ENCODE results near the gene ASIC1. TPM values are rescaled to one million over a fixed set of nuclear protein-coding genes. Genes with fewer than 3 reads are reported as not detected.

Gene ASIC1
- total RNA-seq, 1 donor: 0.72 TPM

DNA sequence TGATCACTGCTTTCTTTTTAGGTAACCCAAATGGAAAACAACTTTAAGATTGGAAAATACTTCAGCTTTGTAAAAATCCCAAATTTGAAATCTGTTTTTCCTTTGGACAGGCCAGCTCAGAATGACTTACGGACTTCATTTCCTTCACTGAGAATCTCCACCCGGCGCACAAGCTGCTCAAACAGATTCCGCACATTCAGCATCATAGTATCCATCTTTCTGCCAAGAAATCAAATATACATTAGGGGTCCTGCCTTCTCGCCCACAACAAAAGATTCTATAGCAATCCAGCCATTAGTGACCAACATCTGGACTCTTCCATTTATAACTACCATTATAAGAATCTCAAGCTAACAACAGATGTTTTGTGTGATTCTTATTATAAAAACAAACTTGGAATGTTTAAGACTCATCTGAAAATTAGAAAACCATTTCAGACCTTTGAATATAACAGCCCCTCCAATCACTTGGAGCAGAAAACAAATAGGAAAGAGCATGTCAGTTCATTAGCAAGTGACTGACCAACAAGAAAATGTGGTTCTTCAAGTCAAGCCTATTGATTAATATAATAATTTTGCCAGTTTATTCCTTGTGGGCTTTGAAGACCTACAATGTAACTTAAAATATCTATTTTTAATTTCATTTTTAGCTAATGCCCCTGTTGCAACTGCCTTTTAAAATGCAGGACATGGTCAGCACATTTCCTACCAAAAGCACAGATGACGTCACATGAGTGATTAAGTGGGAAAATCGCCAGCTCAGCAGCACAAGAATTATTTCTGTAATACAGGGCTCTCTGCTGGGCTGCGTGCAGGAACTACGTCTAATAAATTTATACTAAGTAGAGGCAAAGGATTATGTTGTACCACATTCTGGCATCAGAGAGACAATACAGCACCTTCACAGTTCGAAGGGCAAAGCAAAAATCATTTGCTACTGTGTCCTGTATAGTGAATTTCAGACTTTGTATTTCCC, 40.6 kb upstream of the ASIC1 start:
- no peak for TF ChIP-seq CTCF (IDR thresholded peaks at IDR 0.05; ENCODE audit: extremely low read depth, low read depth, low read length)
- Histone ChIP-seq H2AFZ (ENCODE audit: low read length) (peak overlapping the region; percentile 62), H4K20me1 (ENCODE audit: insufficient read depth, low read length) (no peaks in the 10 kb centered on the region), H3K27me3 (ENCODE audit: insufficient read depth, low read length) (no peaks in the 10 kb centered on the region), H3K4me3 (ENCODE audit: insufficient read depth, low read length) (peak overlapping the region; percentile 19), H3K9me3 (ENCODE audit: low read depth, low read length) (no peaks in the 10 kb centered on the region), H3K27ac (ENCODE audit: low read depth, low read length) (peak overlapping the region; percentile 75), H3K4me1 (ENCODE audit: insufficient read depth, low read length) (peaks cover 44% of the 10 kb centered on the region), H3K36me3 (ENCODE audit: insufficient read depth, low read length) (peaks cover 7% of the 10 kb centered on the region), H3K4me2 (ENCODE audit: insufficient read depth, low read length) (peak overlapping the region; percentile 69), H3K79me2 (ENCODE audit: insufficient read depth, low read length) (peaks cover 88% of the 10 kb centered on the region)
- peak; percentile 81 for DNase-seq (ENCODE audit: insufficient read length, low spot score, missing footprints)

- Histone ChIP-seq H3K9me3 (ENCODE audit: low read depth, low read length) (no peaks in the 10 kb centered on the region), H2AFZ (ENCODE audit: low read length) (peak overlapping the region; percentile 62), H3K4me3 (ENCODE audit: insufficient read depth, low read length) (no peak overlapping the region), H3K4me2 (ENCODE audit: insufficient read depth, low read length) (peak overlapping the region; percentile 69), H3K27ac (ENCODE audit: low read depth, low read length) (peak overlapping the region; percentile 75), H3K4me1 (ENCODE audit: insufficient read depth, low read length) (peaks cover 45% of the 10 kb centered on the region), H4K20me1 (ENCODE audit: insufficient read depth, low read length) (no peaks in the 10 kb centered on the region), H3K27me3 (ENCODE audit: insufficient read depth, low read length) (no peaks in the 10 kb centered on the region), H3K36me3 (ENCODE audit: insufficient read depth, low read length) (peaks cover 7% of the 10 kb centered on the region), H3K79me2 (ENCODE audit: insufficient read depth, low read length) (peaks cover 94% of the 10 kb centered on the region)
- no peak for DNase-seq (ENCODE audit: insufficient read length, low spot score, missing footprints)
- no peak for TF ChIP-seq CTCF (IDR thresholded peaks at IDR 0.05; ENCODE audit: extremely low read depth, low read depth, low read length)
These were observed 39.8 kb upstream of the ASIC1 start for GRCh38 chr12:50017641-50018040.

DNA sequence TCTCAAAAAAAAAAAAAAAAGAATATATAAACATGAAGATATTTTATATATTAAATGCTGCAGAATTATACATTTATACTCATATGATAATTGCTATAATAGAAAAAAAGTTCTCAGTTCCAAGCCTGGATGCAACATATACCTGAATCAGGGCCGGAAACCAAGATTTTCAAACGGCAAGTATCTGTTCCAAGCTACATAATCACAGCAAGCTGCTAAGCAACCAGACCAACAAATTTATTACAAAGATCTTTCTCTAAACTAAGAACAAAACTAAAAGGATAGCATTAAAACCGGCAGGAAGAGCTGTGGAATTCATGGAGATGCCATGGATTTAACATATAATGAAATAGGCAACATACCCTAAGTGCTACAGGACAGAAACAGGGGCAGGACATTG, 39.2 kb upstream of the ASIC1 start:
- H2AFZ ChIP-seq (ENCODE audit: low read length): peak overlapping the region; percentile 28

More for the DNA sequence above, 39.2 kb upstream of the ASIC1 start:
- TF ChIP-seq CTCF (IDR thresholded peaks at IDR 0.05; ENCODE audit: extremely low read depth, low read depth, low read length): no peak
- Histone ChIP-seq H3K27ac (ENCODE audit: low read depth, low read length) (peak overlapping the region; percentile 75), H3K36me3 (ENCODE audit: insufficient read depth, low read length) (peaks cover 7% of the 10 kb centered on the region), H3K9me3 (ENCODE audit: low read depth, low read length) (no peaks in the 10 kb centered on the region), H3K27me3 (ENCODE audit: insufficient read depth, low read length) (no peaks in the 10 kb centered on the region), H3K4me1 (ENCODE audit: insufficient read depth, low read length) (peaks cover 45% of the 10 kb centered on the region), H4K20me1 (ENCODE audit: insufficient read depth, low read length) (no peaks in the 10 kb centered on the region), H3K79me2 (ENCODE audit: insufficient read depth, low read length) (peaks cover 97% of the 10 kb centered on the region), H3K4me2 (ENCODE audit: insufficient read depth, low read length) (peak overlapping the region; percentile 69), H3K4me3 (ENCODE audit: insufficient read depth, low read length) (no peak overlapping the region)
- DNase-seq (ENCODE audit: insufficient read length, low spot score, missing footprints): no peak
